ENCODE data around the gene GRSF1.
"Not testable (repeated sequence)": the region's sequence is repeated elsewhere in the genome, so short reads cannot be mapped to it uniquely, and the experiment has no call there.

The GRSF1 gene

GRCh38 chr4:70808151-70808550, 31.5 kb downstream of the GRSF1 start:
- H3K4me3 Mint-ChIP-seq, result no peak overlapping the region
- H3K27me3 Mint-ChIP-seq, result no peaks in the 10 kb centered on the region
- peaks cover under 1% of the 10 kb centered on the region for H3K4me1 Mint-ChIP-seq (ENCODE audit: low read depth)
- peaks cover 6% of the 10 kb centered on the region for H3K36me3 Mint-ChIP-seq
- no peak overlapping the region for H3K27ac Mint-ChIP-seq
- H3K9me3 Mint-ChIP-seq (ENCODE audit: low read depth), result no peaks in the 10 kb centered on the region

DNA sequence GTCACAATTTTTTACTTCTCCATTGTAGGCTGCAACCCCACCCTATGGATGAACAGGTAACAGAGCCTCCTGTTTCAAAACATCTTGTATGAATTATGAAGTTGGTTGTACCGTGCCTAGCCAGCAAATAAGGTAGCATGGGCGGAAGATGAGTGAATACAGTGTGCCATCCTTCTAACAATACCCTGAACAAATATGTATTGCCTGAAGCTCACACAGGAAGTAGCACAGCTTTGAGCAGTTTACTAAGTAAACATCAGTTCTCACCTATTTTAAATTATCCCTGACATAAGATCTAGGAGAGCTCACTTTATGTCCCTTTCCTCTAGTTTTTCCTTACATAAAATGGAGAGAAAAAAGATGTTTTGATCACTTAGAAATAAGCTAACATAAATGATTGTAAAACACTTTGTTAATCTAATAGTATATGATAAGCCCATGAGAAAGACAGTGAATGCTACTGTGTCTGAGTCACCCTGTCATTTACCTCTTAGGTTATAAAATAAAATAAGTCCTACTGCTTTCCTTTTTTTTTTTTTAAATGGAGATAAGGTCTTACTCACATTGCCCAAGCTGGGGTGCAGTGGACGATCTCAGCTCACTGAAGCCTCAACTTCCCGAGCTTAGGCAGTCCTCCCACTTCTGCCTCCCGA, 36.6 kb downstream of the GRSF1 start:
- H3K4me1 Mint-ChIP-seq (ENCODE audit: low read depth), result peaks cover 22% of the 10 kb centered on the region
- H3K4me3 Mint-ChIP-seq, result no peak overlapping the region
- H3K36me3 Mint-ChIP-seq, result peaks cover 6% of the 10 kb centered on the region
- no peaks in the 10 kb centered on the region for H3K9me3 Mint-ChIP-seq (ENCODE audit: low read depth)
- H3K27me3 Mint-ChIP-seq, result no peaks in the 10 kb centered on the region
- no peak overlapping the region for H3K27ac Mint-ChIP-seq

GRCh38 chr4:70801265-70801809, 38.4 kb downstream of the GRSF1 start:
- Mint-ChIP-seq H3K27ac (peak overlapping the region; percentile 1), H3K36me3 (peaks cover 11% of the 10 kb centered on the region)

GRCh38 chr4:70793626-70794025, 46.1 kb downstream of the GRSF1 start:
- Mint-ChIP-seq H3K9me3 (ENCODE audit: low read depth) (no peaks in the 10 kb centered on the region), H3K27me3 (no peaks in the 10 kb centered on the region), H3K4me3 (no peak overlapping the region), H3K4me1 (ENCODE audit: low read depth) (no peaks in the 10 kb centered on the region), H3K36me3 (peaks cover 19% of the 10 kb centered on the region), H3K27ac (no peak overlapping the region)

More at GRCh38 chr4:70801265-70801809, 38.4 kb downstream of the GRSF1 start:
- H3K4me3 Mint-ChIP-seq, result no peak overlapping the region
- no peaks in the 10 kb centered on the region for H3K27me3 Mint-ChIP-seq
- H3K4me1 Mint-ChIP-seq (ENCODE audit: low read depth), result peaks cover 22% of the 10 kb centered on the region
- H3K9me3 Mint-ChIP-seq (ENCODE audit: low read depth), result no peaks in the 10 kb centered on the region

- Mint-ChIP-seq H3K36me3 (peaks cover 16% of the 10 kb centered on the region), H3K27me3 (no peaks in the 10 kb centered on the region), H3K4me3 (no peak overlapping the region), H3K27ac (no peak overlapping the region), H3K4me1 (ENCODE audit: low read depth) (no peaks in the 10 kb centered on the region), H3K9me3 (ENCODE audit: low read depth) (no peaks in the 10 kb centered on the region)
These were observed 51.0 kb downstream of the GRSF1 start for GRCh38 chr4:70788733-70789132.

- H3K36me3 Mint-ChIP-seq, result peaks cover 12% of the 10 kb centered on the region
- H3K4me1 Mint-ChIP-seq (ENCODE audit: low read depth), result no peaks in the 10 kb centered on the region
- no peaks in the 10 kb centered on the region for H3K27me3 Mint-ChIP-seq
- no peak overlapping the region for H3K27ac Mint-ChIP-seq
- H3K4me3 Mint-ChIP-seq, result no peak overlapping the region
- H3K9me3 Mint-ChIP-seq (ENCODE audit: low read depth), result no peaks in the 10 kb centered on the region
These were observed 52.2 kb downstream of the GRSF1 start for GRCh38 chr4:70787496-70787895.

GRCh38 chr4:70783096-70783495, 56.6 kb downstream of the GRSF1 start:
- Mint-ChIP-seq H3K9me3 (ENCODE audit: low read depth) (no peaks in the 10 kb centered on the region), H3K27ac (no peak overlapping the region), H3K27me3 (no peaks in the 10 kb centered on the region), H3K4me1 (ENCODE audit: low read depth) (no peaks in the 10 kb centered on the region), H3K4me3 (no peak overlapping the region), H3K36me3 (peaks cover 7% of the 10 kb centered on the region)

- H3K27ac Mint-ChIP-seq, result no peak overlapping the region
- no peaks in the 10 kb centered on the region for H3K27me3 Mint-ChIP-seq
- H3K9me3 Mint-ChIP-seq (ENCODE audit: low read depth), result no peaks in the 10 kb centered on the region
- no peaks in the 10 kb centered on the region for H3K4me1 Mint-ChIP-seq (ENCODE audit: low read depth)
- H3K36me3 Mint-ChIP-seq, result peaks cover 2% of the 10 kb centered on the region
- no peak overlapping the region for H3K4me3 Mint-ChIP-seq
These were observed 60.7 kb downstream of the GRSF1 start for GRCh38 chr4:70778888-70779422.

- no peaks in the 10 kb centered on the region for H3K9me3 Mint-ChIP-seq (ENCODE audit: low read depth)
- peaks cover 13% of the 10 kb centered on the region for H3K4me1 Mint-ChIP-seq (ENCODE audit: low read depth)
- H3K27me3 Mint-ChIP-seq, result no peaks in the 10 kb centered on the region
- no peak overlapping the region for H3K4me3 Mint-ChIP-seq
- H3K27ac Mint-ChIP-seq, result no peak overlapping the region
- peaks cover 7% of the 10 kb centered on the region for H3K36me3 Mint-ChIP-seq
These were observed 66.6 kb downstream of the GRSF1 start for GRCh38 chr4:70772929-70773555.

DNA sequence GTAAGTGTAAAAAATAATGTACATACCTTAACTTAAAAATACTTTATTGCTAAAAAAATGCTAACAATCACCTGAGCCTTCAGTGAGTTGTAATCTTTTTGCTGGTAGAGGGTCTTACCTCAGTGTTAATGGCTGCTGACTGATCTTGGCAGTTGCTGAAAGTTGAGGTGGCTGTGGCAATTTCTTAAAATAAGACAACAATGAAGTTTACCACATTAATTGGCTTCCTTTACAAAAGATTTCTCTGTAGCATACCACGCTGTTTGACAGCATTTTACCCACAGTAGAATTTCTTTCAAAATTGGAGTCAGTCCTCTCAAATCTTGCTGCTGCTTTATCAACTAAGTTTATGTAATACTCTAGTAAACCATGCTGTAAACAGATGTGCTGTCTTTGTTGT, 70.3 kb downstream of the GRSF1 start:
- not testable (repeated sequence) for H3K4me3 Mint-ChIP-seq; H3K27me3 Mint-ChIP-seq; H3K27ac Mint-ChIP-seq; H3K9me3 Mint-ChIP-seq (ENCODE audit: low read depth)
- Mint-ChIP-seq H3K4me1 (ENCODE audit: low read depth) (peaks cover 13% of the 10 kb centered on the region), H3K36me3 (peaks cover 14% of the 10 kb centered on the region)

DNA sequence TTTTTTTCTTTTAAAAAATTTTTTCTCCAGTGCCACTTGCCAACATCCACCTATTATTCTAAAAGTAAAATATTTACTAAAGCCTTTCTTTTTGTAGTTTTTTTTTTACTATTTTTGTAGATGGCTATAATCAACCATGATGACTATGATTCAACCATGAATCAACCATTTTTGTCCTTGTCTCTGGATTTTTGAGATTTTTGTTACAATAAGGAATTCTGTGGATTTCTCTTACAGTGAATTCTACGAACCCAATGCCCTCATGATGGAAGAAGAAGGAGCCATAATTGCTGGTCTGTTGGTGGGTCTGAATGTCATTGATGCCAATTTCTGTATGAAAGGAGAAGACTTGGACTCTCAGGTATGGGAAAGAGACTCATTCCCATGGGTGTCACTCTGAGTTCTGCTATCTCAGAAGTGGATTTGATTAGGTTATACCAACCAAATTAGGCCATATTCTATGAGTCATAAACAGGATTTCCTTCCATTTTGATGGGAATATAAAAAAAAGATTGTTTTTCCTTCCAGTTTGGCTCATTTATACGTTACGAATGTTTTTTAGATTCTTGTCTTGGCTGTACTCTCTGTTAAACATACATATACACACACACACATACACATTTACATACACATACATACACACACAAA, 71.3 kb downstream of the GRSF1 start:
- peaks cover 21% of the 10 kb centered on the region for H3K36me3 Mint-ChIP-seq
- H3K9me3 Mint-ChIP-seq (ENCODE audit: low read depth), result no peaks in the 10 kb centered on the region
- no peaks in the 10 kb centered on the region for H3K27me3 Mint-ChIP-seq
- no peak overlapping the region for H3K4me3 Mint-ChIP-seq
- no peak overlapping the region for H3K27ac Mint-ChIP-seq
- H3K4me1 Mint-ChIP-seq (ENCODE audit: low read depth), result peaks cover 13% of the 10 kb centered on the region
